ENCODE data around the gene KLHL9. TPM values are rescaled to one million over a fixed set of nuclear protein-coding genes. Genes with fewer than 3 reads are reported as not detected.

KLHL9 gene, protein sequence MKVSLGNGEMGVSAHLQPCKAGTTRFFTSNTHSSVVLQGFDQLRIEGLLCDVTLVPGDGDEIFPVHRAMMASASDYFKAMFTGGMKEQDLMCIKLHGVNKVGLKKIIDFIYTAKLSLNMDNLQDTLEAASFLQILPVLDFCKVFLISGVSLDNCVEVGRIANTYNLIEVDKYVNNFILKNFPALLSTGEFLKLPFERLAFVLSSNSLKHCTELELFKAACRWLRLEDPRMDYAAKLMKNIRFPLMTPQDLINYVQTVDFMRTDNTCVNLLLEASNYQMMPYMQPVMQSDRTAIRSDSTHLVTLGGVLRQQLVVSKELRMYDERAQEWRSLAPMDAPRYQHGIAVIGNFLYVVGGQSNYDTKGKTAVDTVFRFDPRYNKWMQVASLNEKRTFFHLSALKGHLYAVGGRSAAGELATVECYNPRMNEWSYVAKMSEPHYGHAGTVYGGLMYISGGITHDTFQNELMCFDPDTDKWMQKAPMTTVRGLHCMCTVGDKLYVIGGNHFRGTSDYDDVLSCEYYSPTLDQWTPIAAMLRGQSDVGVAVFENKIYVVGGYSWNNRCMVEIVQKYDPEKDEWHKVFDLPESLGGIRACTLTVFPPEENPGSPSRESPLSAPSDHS
- 37.7 and 49.3 TPM in 2 replicates for total RNA-seq

DNA sequence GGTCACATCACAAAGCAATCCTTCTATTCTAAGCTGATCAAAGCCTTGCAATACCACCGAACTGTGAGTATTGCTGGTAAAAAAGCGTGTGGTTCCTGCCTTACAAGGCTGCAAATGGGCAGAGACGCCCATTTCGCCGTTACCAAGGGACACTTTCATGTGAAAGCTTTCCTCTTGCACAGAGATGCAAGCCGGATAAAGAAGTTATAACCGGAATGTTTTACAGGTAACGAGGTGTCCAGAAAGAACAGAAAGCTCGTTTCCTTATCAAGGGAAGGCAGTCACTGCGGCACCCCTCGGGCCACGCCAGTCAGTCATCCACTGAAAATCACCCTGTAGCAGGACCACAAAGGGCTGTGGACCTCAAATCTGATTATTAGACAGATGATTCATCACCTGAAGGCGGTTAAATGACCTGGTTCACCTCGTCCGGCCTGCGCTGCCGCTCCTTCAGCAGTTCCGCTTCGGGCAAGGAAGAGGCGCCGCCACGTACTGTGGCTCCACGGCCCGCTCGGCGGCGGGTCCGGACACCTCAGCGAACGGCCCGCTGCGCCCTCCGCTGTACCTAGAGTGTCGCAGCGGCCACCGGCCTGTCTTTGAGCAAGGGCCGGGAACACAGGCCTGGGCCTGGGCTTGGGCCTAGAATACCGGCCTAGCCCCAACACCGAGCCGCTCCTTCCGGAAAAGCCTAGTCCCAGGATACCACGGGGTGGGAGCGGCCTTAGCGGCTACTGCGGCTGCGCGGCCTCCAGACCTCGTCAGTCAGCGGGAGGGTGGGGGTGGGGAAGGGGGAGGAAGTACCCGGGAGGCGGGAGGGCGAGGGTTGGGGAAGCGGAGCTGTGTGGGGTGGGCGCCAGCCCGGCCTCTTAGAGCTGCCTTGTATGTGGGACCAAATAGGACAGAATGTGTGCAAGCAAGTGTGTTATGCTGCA, at the start of gene KLHL9:
KLHL9 (minus strand) TSS at position 704 of the 932 bp plus-strand sequence; CDS start at position 159, 545 bp downstream.

DNA sequence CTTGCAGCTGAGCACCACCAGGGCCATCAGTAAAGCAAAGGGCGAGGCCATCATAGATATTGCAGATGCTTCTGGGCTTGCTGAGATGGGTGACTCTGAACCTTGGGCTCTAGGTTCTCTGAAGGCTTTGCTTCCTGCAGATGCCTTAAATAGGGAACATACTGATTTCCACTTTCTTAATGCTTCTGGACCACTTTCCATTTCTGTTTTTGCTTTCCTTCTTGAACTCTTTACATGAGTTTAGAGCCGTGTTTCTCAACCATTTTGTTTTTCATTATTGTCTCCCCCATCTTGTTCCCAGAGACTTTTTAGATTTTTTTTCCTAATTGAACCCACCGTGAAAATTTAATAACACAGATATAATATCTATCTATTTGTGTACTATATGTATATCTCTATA, 32.8 kb upstream of the KLHL9 start, which contains the start of gene IFNA13:
IFNA13 (minus strand) TSS at position 101 of the 400 bp plus-strand sequence; CDS start at position 54, 47 bp downstream.

DNA sequence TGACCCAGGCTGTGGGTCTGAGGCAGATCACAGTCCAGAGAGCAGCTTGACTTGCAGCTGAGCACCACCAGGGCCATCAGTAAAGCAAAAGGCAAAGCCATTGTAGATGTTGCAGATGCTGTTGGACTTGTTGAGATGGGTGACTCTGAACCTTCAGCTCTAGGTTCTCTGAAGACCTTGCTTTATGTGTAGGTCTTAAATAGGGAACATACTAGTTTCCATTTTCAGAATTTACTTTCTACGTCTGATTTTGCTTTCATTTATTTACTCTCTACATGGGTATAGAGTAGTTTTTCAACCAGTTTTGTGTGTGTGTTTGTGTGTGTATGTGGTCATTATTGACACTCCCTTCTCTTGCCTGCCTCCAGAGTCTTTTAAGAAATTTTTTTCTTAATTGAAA, 15.6 kb upstream of the KLHL9 start, which contains the start of gene IFNA6:
IFNA6 (minus strand) TSS at position 101 of the 400 bp plus-strand sequence; CDS start at position 101, 0 bp downstream.

DNA sequence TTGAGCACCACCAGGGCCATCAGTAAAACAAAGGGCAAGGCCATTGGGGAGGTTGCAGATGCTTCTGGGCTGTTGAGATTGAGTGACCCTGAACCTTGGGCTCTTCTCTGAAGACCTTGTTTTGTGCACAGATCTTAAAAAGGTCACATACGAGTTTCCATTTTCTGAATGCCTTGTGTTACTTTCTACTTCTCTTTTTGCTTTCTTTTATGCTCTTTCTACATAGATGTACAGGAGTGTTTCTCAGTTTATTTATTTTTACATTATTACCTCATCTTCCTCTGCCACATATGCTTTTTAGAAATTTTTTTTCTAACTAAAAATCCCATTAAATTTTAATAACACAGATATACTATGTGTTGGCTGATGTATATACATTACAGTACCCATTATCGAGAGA, 30.0 kb downstream of the KLHL9 start, which contains the start of gene IFNA5:
IFNA5 (minus strand) TSS at position 101 of the 400 bp plus-strand sequence; CDS start at position 44, 57 bp downstream.

Other genes starting within 250 kb of the KLHL9 start
- not detected in 2 replicates for gene IFNW1, start 193.6 kb downstream of the KLHL9 start, total RNA-seq
- gene IFNA21, start 168.7 kb downstream of the KLHL9 start, total RNA-seq: not detected in 2 replicates
- not detected in 2 replicates for gene IFNA4, start 147.8 kb downstream of the KLHL9 start, total RNA-seq
- gene IFNA7, start 133.2 kb downstream of the KLHL9 start, total RNA-seq: not detected in 2 replicates
- not detected in 2 replicates for gene IFNA10, start 128.3 kb downstream of the KLHL9 start, total RNA-seq
- not detected in 2 replicates for gene IFNA16, start 118.1 kb downstream of the KLHL9 start, total RNA-seq
- gene IFNA17, start 107.2 kb downstream of the KLHL9 start, total RNA-seq: not detected in 2 replicates
- gene IFNA14, start 95.4 kb downstream of the KLHL9 start, total RNA-seq: not detected in 2 replicates
- gene IFNA5, start 30.1 kb downstream of the KLHL9 start, total RNA-seq: not detected in 2 replicates
- gene IFNA6, start 15.5 kb upstream of the KLHL9 start, total RNA-seq: not detected in 2 replicates
- not detected in 2 replicates for gene IFNA13, start 32.7 kb upstream of the KLHL9 start, total RNA-seq
- not detected in 2 replicates for gene IFNA2, start 50.0 kb upstream of the KLHL9 start, total RNA-seq
- not detected in 2 replicates for gene IFNA8, start 73.7 kb upstream of the KLHL9 start, total RNA-seq
- not detected in 2 replicates for gene IFNA1, start 105.0 kb upstream of the KLHL9 start, total RNA-seq
- 10.4 and 30.1 TPM in 2 replicates for gene IFNE, start 146.9 kb upstream of the KLHL9 start, total RNA-seq